Activated naive CD8-positive, alpha-beta T cell treated with anti-CD3 and anti-CD28 coated beads, Interleukin-2, amount 10 ng/mL, durations not matched to agents 7 days and 5 days (primary cell): ENCODE results near the gene FAM204A. TPM values are rescaled to one million over a fixed set of nuclear protein-coding genes. Genes with fewer than 3 reads are reported as not detected.

Source experiments
- ATAC-seq: fragments of 150-1000 bp; cut with Tn5 transposase; one replicate; pipeline ENCODE4 v1.10.0; 2021; ENCODE audit warnings: low read depth, moderate library complexity
- POLR2A ChIA-PET: fragments of 350-600 bp; sonication (Branson Sonifier 250); formaldehyde crosslinking; loops from one replicate; lab custom pipeline; 2021; ENCODE audit warnings: antibody characterized with exemption; lab: Charles Lee
- DNase-seq: peaks from one replicate; pipeline ENCODE4 v3.0.0; 2021
- H3K27ac Mint-ChIP-seq: one replicate; pipeline ENCODE4 v1.8.0; 2022; ENCODE audit warnings: mild to moderate bottlenecking, mixed read lengths
- H3K27me3 Mint-ChIP-seq: one replicate; pipeline ENCODE4 v1.8.0; 2022; ENCODE audit warnings: mild to moderate bottlenecking, moderate library complexity, mixed read lengths
- H3K36me3 Mint-ChIP-seq: one replicate; pipeline ENCODE4 v1.8.0; 2021; ENCODE audit warnings: mild to moderate bottlenecking, mixed read lengths
- H3K4me1 Mint-ChIP-seq: one replicate; pipeline ENCODE4 v1.8.0; 2021; ENCODE audit warnings: mixed read lengths
- H3K4me3 Mint-ChIP-seq: one replicate; pipeline ENCODE4 v1.8.0; 2022; ENCODE audit warnings: mild to moderate bottlenecking, moderate library complexity, mixed read lengths
- H3K9me3 Mint-ChIP-seq: one replicate; pipeline ENCODE4 v1.8.0; 2021; ENCODE audit warnings: mixed read lengths
- total RNA-seq, 2 experiments: library from RNA; stranded (reverse); gene quantifications; one replicate each; pipeline ENCODE4 v1.2.3, GENCODE V29; 2021

The FAM204A gene
- total RNA-seq: 10 to 100 TPM; 49.5 to 51.3 TPM

DNA sequence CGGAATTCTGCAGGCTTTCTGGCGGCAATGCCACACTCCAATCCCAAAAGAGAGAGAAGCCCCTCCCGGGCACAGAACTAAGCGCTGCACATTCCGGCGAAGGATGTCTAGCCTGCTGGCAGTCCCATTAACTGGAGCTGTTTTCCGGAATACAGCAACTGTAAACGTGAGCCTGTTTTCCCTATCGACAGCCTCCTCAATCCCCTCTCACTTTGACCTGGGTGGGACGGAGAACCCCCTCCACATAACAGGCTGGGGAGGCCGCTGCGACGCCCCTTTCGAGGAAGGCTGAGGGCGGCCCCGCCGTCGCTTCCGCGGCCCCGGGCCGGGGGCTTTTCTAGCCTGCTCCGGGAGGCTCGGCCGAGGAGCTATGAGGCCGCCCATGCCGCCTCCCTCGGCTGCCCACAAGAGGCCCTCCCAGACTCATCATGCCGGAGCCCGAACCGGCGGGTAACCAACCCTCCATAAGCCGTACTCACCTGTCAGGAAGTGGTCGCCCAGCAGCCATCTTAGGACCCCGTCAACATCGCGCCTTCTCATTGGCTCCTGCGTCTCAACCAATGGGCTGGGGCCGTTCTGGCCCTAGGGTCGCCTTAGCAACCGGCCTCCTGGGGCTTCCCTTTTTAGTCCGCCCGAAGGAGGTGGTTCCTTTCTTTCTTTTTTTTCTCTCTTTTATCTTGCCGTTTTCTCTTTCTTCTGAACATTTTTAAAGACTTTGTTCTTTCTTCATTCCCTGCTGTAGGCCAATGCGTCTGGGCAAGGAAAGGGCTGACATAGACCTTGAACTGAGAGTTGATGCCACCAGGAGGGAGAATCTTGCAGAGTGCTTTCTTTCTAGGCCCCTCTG, at the start of gene FAM204A:
Gene FAM204A (minus strand): TSS at position 534 of the 847 bp plus-strand sequence. CDS start 5,909 bp downstream, outside the sequence.
- ATAC-seq (peak; percentile 95), DNase-seq (peak; percentile 96)
- Mint-ChIP-seq H3K27ac (peak within 1 kb of the TSS; percentile 88), H3K9me3 (no peaks in the 10 kb centered on the region), H3K4me3 (peak within 1 kb of the TSS; percentile 96), H3K36me3 (peaks cover 4% of the 10 kb centered on the region), H3K4me1 (peaks cover 26% of the 10 kb centered on the region), H3K27me3 (no peaks in the 10 kb centered on the region)
- POLR2A ChIA-PET: no interaction called here

DNA sequence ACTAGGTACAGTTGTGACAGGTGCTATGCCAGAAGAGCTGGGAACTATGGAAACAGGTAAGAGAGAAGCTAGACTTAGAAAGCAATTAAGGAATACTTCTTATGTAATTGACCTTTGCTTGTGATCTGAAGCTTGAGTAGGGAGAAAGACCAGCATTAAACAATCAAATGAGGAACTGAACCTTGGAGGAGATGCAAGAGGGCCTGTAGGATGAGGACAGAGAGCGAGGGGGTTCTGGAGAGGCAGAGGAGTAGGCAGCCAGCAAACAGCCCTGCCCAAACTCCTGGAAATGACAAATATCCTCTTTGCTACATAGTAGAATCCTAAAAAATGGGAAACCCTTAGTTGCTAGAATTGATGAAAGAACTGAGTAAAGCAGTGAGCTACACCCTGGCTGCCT, 41.6 kb upstream of the FAM204A start:
- Mint-ChIP-seq H3K4me3 (no peak overlapping the region), H3K27ac (no peak overlapping the region), H3K36me3 (no peaks in the 10 kb centered on the region), H3K9me3 (no peaks in the 10 kb centered on the region), H3K27me3 (peaks cover 20% of the 10 kb centered on the region), H3K4me1 (no peaks in the 10 kb centered on the region)
- no peak for DNase-seq
- no peak for ATAC-seq
- POLR2A ChIA-PET: no interaction called here

DNA sequence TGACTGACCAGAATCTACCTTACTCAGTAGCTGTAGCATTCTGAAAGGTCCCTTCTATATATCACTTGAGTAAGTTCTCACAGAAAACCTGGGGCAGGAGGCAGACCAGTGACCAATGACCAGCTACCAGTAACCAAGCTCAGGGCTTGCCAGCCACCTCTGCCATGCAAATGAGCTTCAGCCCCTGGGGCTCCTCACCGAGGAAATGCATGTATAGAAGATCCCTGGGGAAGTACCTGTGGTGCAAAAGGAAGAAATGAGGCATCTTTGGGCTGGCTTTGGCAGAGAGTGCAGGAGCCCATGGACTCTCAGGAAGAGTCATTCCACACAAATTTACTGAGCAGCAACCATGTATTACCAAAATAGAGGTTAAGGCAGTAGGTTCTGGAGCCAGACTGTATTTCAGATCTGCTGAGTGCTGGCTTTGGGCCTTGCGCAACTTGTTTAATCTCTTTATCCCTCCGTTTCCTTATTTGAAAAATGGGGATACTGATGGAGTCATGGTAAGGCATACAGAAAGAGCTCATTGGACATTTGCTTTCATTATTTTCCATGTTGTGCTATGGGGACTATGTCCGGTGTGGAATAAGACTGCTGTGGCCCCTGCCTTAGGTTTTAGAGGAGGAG, 41.1 kb upstream of the FAM204A start:
- no peak overlapping the region for H3K27ac Mint-ChIP-seq
- H3K4me3 Mint-ChIP-seq: no peak overlapping the region
- H3K27me3 Mint-ChIP-seq: peaks cover 22% of the 10 kb centered on the region
- POLR2A ChIA-PET: no interaction called here
- H3K36me3 Mint-ChIP-seq: no peaks in the 10 kb centered on the region
- ATAC-seq (no peak), DNase-seq (no peak)
- H3K4me1 Mint-ChIP-seq: no peaks in the 10 kb centered on the region
- no peaks in the 10 kb centered on the region for H3K9me3 Mint-ChIP-seq

DNA sequence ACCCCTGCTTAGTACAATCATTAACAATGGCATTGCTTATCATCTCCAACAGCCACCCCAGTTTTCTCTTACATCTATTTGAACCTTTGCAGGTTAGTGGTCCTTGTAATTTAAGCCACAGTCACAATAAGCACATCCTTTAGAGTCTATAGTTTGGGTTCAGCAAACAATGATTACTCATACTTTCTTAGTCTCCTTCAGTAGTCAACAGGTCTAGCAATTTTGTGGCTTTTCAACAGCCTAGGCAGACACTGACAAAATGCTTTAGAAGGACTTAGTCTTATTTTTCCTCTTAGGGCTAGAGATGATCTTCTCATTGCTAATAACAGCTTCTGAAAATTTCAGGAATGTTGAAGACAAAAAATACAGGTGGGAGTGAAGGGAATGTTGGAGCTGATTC, 32.3 kb upstream of the FAM204A start:
- Mint-ChIP-seq H3K36me3 (no peaks in the 10 kb centered on the region), H3K9me3 (no peaks in the 10 kb centered on the region), H3K27ac (no peak overlapping the region), H3K4me3 (no peak overlapping the region), H3K4me1 (no peaks in the 10 kb centered on the region), H3K27me3 (peaks cover 18% of the 10 kb centered on the region)
- ATAC-seq (no peak), DNase-seq (no peak)
- POLR2A ChIA-PET: no interaction called here

DNA sequence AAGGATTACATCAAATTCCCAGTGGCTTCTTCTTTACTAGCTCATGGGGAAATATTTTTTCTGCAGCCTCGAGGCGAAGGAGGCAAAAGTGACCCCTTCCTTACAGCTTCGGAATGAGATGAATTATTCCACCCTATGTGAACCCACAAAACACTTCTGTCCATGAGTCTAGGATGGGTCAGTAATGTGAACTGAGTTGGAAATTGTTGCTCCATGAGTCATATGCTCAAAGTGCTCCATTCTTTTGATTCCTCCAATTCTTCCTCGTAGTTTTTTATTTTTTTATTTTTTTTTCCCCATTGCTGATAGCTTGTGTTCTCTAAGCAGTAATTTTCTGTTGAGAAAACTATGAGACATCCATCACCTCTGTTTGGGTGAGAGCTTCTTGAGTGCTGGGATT, 31.7 kb upstream of the FAM204A start:
- Mint-ChIP-seq H3K36me3 (no peaks in the 10 kb centered on the region), H3K27me3 (peaks cover 18% of the 10 kb centered on the region), H3K9me3 (no peaks in the 10 kb centered on the region), H3K27ac (no peak overlapping the region), H3K4me3 (no peak overlapping the region), H3K4me1 (no peaks in the 10 kb centered on the region)
- DNase-seq (no peak), ATAC-seq (no peak)
- POLR2A ChIA-PET: no interaction called here

DNA sequence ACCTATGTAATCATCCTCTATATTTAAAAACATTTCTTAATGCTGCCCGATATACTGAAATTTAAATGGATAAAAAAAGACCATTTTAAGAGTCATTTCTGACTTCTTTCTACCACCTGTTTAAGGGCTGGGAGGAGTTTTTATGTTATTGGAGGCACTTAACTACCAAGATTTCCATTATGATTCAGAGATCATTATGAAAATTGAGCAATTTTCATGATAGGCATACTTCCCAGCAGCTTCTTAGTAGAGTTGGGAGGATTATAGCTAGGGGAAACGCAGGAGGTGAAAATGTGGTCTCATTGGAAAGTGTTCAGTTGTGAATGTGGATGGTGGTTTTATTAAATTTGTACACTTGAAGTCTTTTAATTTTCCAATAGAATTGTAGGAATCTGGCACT, 28.4 kb upstream of the FAM204A start:
- DNase-seq (no peak), ATAC-seq (no peak)
- POLR2A ChIA-PET: no interaction called here
- Mint-ChIP-seq H3K9me3 (no peaks in the 10 kb centered on the region), H3K4me3 (no peak overlapping the region), H3K27me3 (peaks cover 15% of the 10 kb centered on the region), H3K27ac (no peak overlapping the region), H3K36me3 (no peaks in the 10 kb centered on the region), H3K4me1 (no peaks in the 10 kb centered on the region)

DNA sequence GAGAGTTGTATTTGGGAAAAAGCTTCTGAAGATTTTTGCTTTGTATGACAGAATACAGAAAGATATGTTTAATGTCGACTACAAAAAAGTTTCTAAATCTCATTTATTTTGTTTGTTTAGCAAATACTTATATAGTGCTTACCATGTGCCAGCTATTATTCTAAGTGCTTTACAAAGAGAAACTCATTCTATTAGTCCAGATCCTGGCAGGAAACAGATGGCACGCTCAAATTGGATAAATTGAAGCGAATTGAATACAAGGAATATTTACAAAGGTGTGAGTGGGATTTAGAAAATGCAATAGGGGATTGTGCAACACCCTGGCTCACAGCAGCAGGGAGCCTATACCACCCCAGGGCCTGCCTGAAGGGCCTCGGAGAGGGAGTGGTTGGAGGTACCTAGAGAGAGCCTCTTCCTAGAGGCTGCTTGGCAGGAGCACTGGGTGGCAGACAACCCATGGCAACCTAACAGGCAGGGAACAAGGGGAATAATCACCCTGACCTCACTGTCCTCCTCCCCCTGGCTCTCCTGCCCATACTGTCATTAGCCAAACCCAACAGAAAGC, 27.6 kb upstream of the FAM204A start:
- POLR2A ChIA-PET: no interaction called here
- no peak for ATAC-seq
- no peak for DNase-seq
- Mint-ChIP-seq H3K27ac (no peak overlapping the region), H3K4me3 (no peak overlapping the region), H3K9me3 (no peaks in the 10 kb centered on the region), H3K27me3 (peaks cover 20% of the 10 kb centered on the region), H3K36me3 (no peaks in the 10 kb centered on the region), H3K4me1 (no peaks in the 10 kb centered on the region)

DNA sequence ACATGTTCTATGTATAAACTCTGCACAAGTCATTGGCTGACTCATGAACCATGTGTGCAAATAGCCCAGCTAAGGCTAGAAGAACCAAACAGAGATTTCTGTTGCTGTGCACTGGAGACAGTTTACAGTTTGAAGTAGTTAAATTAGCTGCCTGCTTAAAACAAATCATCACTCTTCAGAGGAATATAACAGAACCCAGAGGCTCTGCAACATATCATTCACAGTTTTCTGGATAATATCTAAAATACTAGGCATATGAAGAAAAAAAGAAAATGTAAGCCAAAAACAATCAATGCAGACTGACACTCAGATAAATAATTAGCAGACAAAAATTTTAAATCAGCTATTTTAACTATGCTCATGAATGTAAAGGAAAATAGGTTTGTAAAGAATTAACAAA, 23.6 kb upstream of the FAM204A start:
- no peak for DNase-seq
- peaks cover 13% of the 10 kb centered on the region for H3K27me3 Mint-ChIP-seq
- no peaks in the 10 kb centered on the region for H3K9me3 Mint-ChIP-seq
- POLR2A ChIA-PET: no interaction called here
- H3K36me3 Mint-ChIP-seq: no peaks in the 10 kb centered on the region
- no peak overlapping the region for H3K27ac Mint-ChIP-seq
- ATAC-seq: no peak
- no peak overlapping the region for H3K4me3 Mint-ChIP-seq
- no peaks in the 10 kb centered on the region for H3K4me1 Mint-ChIP-seq

DNA sequence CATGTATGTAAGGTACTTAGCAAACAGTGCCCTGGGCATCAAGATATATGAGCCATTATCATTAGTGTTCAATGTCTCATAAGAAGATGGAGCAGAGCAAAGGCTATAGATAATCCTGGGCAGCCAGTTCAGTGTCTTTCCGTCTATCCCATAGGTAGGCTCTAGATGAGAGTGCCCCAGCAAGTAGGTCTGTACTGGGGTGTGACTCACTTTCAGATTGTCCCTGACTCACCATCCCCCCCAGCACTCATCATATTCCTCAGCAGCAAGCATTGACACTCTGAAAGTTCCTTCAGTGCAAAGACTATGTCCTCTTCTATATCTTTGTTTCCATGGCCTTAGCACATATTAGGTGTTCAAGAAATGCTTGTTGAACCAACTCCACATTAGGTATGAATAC, 20.0 kb upstream of the FAM204A start:
- no peaks in the 10 kb centered on the region for H3K9me3 Mint-ChIP-seq
- no peak overlapping the region for H3K4me3 Mint-ChIP-seq
- no peaks in the 10 kb centered on the region for H3K4me1 Mint-ChIP-seq
- POLR2A ChIA-PET: no interaction called here
- H3K27me3 Mint-ChIP-seq: peaks cover 19% of the 10 kb centered on the region
- no peak overlapping the region for H3K27ac Mint-ChIP-seq
- no peak for ATAC-seq
- H3K36me3 Mint-ChIP-seq: no peaks in the 10 kb centered on the region
- DNase-seq: no peak

DNA sequence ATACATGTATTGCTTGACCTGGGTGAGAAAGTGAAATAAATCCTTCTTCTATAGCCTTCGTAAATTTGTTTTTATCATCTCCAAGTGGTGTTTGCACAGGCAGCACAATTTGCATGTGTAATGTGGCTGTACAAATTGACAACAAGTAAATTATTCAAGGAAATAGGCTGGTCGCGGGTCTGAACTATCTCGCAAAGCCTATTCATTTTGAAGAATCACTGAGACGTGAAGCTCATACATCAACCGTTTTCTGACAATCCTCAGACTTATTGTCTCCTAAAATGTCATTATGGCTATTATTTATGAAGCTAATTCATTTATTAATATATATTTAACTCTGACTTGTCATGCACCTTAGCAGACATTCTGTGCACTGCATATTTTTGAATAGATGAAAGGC, 16.2 kb upstream of the FAM204A start:
- H3K27ac Mint-ChIP-seq: no peak overlapping the region
- POLR2A ChIA-PET: no interaction called here
- H3K9me3 Mint-ChIP-seq: no peaks in the 10 kb centered on the region
- no peaks in the 10 kb centered on the region for H3K36me3 Mint-ChIP-seq
- H3K4me3 Mint-ChIP-seq: no peak overlapping the region
- no peak for DNase-seq
- H3K27me3 Mint-ChIP-seq: peaks cover 32% of the 10 kb centered on the region
- H3K4me1 Mint-ChIP-seq: no peaks in the 10 kb centered on the region
- no peak for ATAC-seq

DNA sequence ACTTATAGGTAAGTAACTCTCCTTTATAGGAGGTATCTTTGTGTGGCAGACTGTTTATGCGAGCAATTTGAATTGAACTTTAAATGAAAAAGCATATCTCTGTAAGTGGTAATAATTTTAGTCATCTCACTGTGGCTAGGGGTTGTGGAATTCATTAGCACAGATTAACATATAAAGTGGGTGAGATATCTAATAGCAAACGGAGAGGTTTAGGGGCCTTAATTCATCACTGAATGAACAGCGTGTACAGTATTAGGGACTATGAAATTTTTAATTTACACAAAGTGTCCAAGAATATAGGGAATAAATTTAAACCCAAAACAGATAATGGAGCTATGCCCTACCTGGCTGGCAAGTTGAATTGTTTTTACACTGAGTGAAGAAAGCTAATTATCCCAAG, 15.7 kb upstream of the FAM204A start:
- no peak overlapping the region for H3K4me3 Mint-ChIP-seq
- H3K36me3 Mint-ChIP-seq: no peaks in the 10 kb centered on the region
- POLR2A ChIA-PET: no interaction called here
- ATAC-seq: no peak
- no peaks in the 10 kb centered on the region for H3K9me3 Mint-ChIP-seq
- DNase-seq: no peak
- H3K27me3 Mint-ChIP-seq: peaks cover 36% of the 10 kb centered on the region
- no peaks in the 10 kb centered on the region for H3K4me1 Mint-ChIP-seq
- no peak overlapping the region for H3K27ac Mint-ChIP-seq

DNA sequence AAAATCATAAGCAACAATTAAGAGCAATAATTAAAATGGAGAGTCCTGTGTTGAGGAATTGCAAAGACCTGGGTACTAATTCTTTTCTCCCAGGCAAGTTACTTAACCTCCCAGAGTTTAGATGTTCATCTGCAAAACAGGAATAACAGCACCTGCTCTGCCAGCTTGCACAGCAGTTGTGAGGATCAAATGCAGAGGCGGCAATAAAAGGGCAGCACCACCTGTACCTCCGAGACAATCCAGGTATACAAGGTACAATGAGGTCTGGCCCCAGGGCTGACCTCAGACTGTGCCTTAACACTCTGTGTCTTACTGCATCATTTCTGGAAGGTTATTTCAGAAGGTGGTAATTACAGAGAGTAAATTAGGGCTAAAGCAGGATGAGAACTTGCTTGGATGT, 14.5 kb upstream of the FAM204A start:
- ATAC-seq (no peak), DNase-seq (no peak)
- no peaks in the 10 kb centered on the region for H3K36me3 Mint-ChIP-seq
- H3K27me3 Mint-ChIP-seq: peaks cover 43% of the 10 kb centered on the region
- H3K27ac Mint-ChIP-seq: no peak overlapping the region
- H3K4me3 Mint-ChIP-seq: no peak overlapping the region
- POLR2A ChIA-PET: no interaction called here
- no peaks in the 10 kb centered on the region for H3K4me1 Mint-ChIP-seq
- no peaks in the 10 kb centered on the region for H3K9me3 Mint-ChIP-seq

DNA sequence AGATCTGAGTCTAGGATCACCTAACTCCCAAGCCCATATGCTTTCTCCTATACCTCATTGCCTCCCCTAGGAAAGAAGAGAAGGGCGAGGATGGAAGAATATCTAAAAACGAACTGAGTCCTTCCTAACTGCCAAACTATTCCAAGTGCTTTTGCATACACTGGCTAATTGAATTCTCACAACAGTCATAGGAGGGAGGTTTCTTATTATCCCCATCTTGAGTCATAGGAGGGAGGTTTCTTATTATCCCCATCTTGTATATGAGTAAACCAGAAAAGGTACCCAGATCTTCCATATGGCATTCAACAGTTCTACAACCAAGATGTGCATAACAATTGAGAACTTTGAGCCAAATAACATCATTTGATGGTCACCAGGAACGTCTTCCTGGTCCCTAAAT, 13.1 kb upstream of the FAM204A start:
- no peaks in the 10 kb centered on the region for H3K4me1 Mint-ChIP-seq
- DNase-seq (no peak), ATAC-seq (no peak)
- peaks cover 49% of the 10 kb centered on the region for H3K27me3 Mint-ChIP-seq
- no peaks in the 10 kb centered on the region for H3K9me3 Mint-ChIP-seq
- no peak overlapping the region for H3K4me3 Mint-ChIP-seq
- POLR2A ChIA-PET: no interaction called here
- no peaks in the 10 kb centered on the region for H3K36me3 Mint-ChIP-seq
- H3K27ac Mint-ChIP-seq: no peak overlapping the region

DNA sequence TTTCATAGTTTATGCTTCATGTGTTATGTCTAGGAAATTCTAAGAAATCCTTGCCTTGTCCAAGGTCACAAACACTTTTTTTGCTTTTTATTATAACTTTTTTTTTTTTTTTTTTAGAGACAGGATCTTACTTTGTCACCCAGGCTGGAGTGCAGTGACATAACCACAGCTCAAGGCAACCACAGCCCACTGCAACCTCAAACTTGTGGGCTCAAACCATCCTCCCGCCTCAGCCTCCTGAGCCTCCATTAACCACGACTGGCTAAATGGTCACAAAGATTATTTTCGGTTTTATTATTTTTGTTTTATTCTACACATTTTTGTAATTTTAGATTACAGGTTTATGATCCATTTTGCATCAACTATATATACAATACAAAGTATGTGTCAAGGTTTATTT, 7.1 kb upstream of the FAM204A start:
- Mint-ChIP-seq H3K4me1 (peaks cover 2% of the 10 kb centered on the region), H3K9me3 (no peaks in the 10 kb centered on the region), H3K27ac (no peak overlapping the region), H3K27me3 (peaks cover 40% of the 10 kb centered on the region), H3K36me3 (no peaks in the 10 kb centered on the region), H3K4me3 (no peak overlapping the region)
- no peak for ATAC-seq
- DNase-seq: peak; percentile 42
- POLR2A ChIA-PET: no interaction called here
